K562 (cell line): ENCODE data around the gene OR8B2.

Experiments
- ATF4 ChIP-seq: fragments of 450-650 bp; formaldehyde crosslinking; IDR thresholded peaks from 2 replicates; pipeline ENCODE4 v1.4.0; 2022; ENCODE audit warnings: mild to moderate bottlenecking, moderate library complexity
- CTCF ChIP-seq, 3 experiments: IDR thresholded peaks in 2 of 3; conservative IDR thresholded peaks in 1 of 3; 2 replicates each; pipeline ENCODE4 v1.5.1; 2011 to 2012; ENCODE audit warnings: low read length in 3 of 3, mild to moderate bottlenecking in 3 of 3, control low read depth in 2 of 3, improper control_type of control experiment in 1 of 3, inconsistent platforms in 1 of 3, low read depth in 1 of 3, mixed read lengths in 1 of 3, moderate library complexity in 1 of 3; ENCODE audit not compliant: insufficient read depth in 2 of 3
- EZH2 ChIP-seq: IDR thresholded peaks from 2 replicates; pipeline ENCODE4 v1.6.1; 2012; ENCODE audit warnings: low read depth, mild to moderate bottlenecking, inconsistent platforms, low read length, borderline replicate concordance
- NEUROD1 ChIP-seq: fragments of 150-350 bp; IDR thresholded peaks from 2 replicates; pipeline ENCODE4 v1.6.1; 2014; ENCODE audit warnings: borderline replicate concordance, low read length, low read depth; ENCODE audit not compliant: partially characterized antibody
- NFIX ChIP-seq: fragments of 250-450 bp; sonication (Bioruptor Pico); IDR thresholded peaks from 2 replicates; pipeline ENCODE4 v1.4.0; 2020; ENCODE audit warnings: low read depth, mild to moderate bottlenecking, moderate library complexity
- RFX5 ChIP-seq: IDR thresholded peaks from 2 replicates; pipeline ENCODE4 v1.6.1; 2011; ENCODE audit warnings: low read depth, mild to moderate bottlenecking, improper control_type of control experiment, low read length
- ZBTB1 ChIP-seq: sonication (generic); formaldehyde crosslinking; IDR thresholded peaks from 2 replicates; pipeline ENCODE4 v1.8.1; 2023; ENCODE audit warnings: missing genetic modification reagents, low read depth, mild to moderate bottlenecking, borderline replicate concordance
- ZNF274 ChIP-seq: IDR thresholded peaks from 2 replicates; pipeline ENCODE4 v1.6.1; 2011; ENCODE audit warnings: low read depth, mild to moderate bottlenecking, low read length, moderate library complexity, borderline replicate concordance
- ZNF696 ChIP-seq: fragments of 250-450 bp; sonication (Bioruptor Pico); conservative IDR thresholded peaks from 2 replicates; pipeline ENCODE4 v1.4.0; 2020; ENCODE audit warnings: mild to moderate bottlenecking, moderate library complexity
- ZZZ3 ChIP-seq: fragments of 450-650 bp; IDR thresholded peaks from 2 replicates; pipeline ENCODE4 v1.6.1; 2016; ENCODE audit warnings: antibody characterized with exemption, mild to moderate bottlenecking, moderate library complexity

- TF ChIP-seq ZBTB1 (CRISPR knock-in tag) (no peak), NEUROD1 (no peak), ZNF696 (CRISPR knock-in tag) (no peak), CTCF (IDR thresholded peaks at IDR 0.05 in 2 of 3, conservative IDR thresholded peaks at IDR 0.05 in 1 of 3; ENCODE audit: insufficient read depth in 2 of 3, low read depth in 1 of 3, low read length in 3 of 3) (peak; percentile 48 to 80 (median 53); a peak in 5 of 6 replicates), RFX5 (no peak), NFIX (no peak), ATF4 (no peak), EZH2 (no peak), ZZZ3 (no peak), ZNF274 (no peak)
Observed at GRCh38 chr11:124415356-124415923, 31.1 kb upstream of the OR8B2 start.
